GM18951 (cell line): ENCODE data around the gene APC2.
A peak's percentile ranks its signal among the peaks of the same experiment; 100 is the strongest.
"Not testable (repeated sequence)": the region's sequence is repeated elsewhere in the genome, so short reads cannot be mapped to it uniquely, and the experiment has no call there.

Experiments
- POLR2A ChIP-seq: IDR thresholded peaks from 4 replicates; pipeline ENCODE4 v1.6.1; 2011; ENCODE audit warnings: mild to moderate bottlenecking; ENCODE audit not compliant: insufficient read length, insufficient read depth; ENCODE audit errors: extremely low read depth
- in situ Hi-C: fragments of 300-500 bp; cut with MboI; formaldehyde crosslinking; loops from one replicate; pipeline ENCODE4 v1.12.0; 2022; ENCODE audit warnings: low sequenced_read_pairs, mixed read lengths, inconsistent platforms; ENCODE audit not compliant: unreplicated experiment

Gene APC2

GRCh38 chr19:1509602-1510441, 59.9 kb downstream of the APC2 start:
- in situ Hi-C loops: no loop called here
- TF ChIP-seq POLR2A: no peak

GRCh38 chr19:1510442-1510806, 60.5 kb downstream of the APC2 start:
- TF ChIP-seq POLR2A: no peak
- in situ Hi-C loops: no loop called here

GRCh38 chr19:1510807-1511206, 60.9 kb downstream of the APC2 start:
- in situ Hi-C loops: no loop called here
- no peak for TF ChIP-seq POLR2A

GRCh38 chr19:1511318-1512317, 61.7 kb downstream of the APC2 start:
- TF ChIP-seq POLR2A: no peak
- in situ Hi-C loops: no loop called here

GRCh38 chr19:1512671-1513498, 63.0 kb downstream of the APC2 start, which contains the start of gene ADAMTSL5:
TSS of gene ADAMTSL5 (minus strand) at chr19:1513019. CDS start at chr19:1510943, 2,076 bp downstream.
- in situ Hi-C loops: no loop called here
- peak; percentile 41 for TF ChIP-seq POLR2A

- no peak for TF ChIP-seq POLR2A
- in situ Hi-C loops: no loop called here
Measured at GRCh38 chr19:1513499-1514294, 63.8 kb downstream of the APC2 start.

- in situ Hi-C loops: no loop called here
- TF ChIP-seq POLR2A: no peak
Measured at GRCh38 chr19:1514295-1514661, 64.4 kb downstream of the APC2 start.

- in situ Hi-C loops: no loop called here
- no peak for TF ChIP-seq POLR2A
Measured at GRCh38 chr19:1514986-1515721, 65.2 kb downstream of the APC2 start.

- in situ Hi-C loops: no loop called here
- TF ChIP-seq POLR2A: no peak
Measured at GRCh38 chr19:1516395-1516753, 66.5 kb downstream of the APC2 start.

GRCh38 chr19:1518471-1518870, 68.5 kb downstream of the APC2 start:
- TF ChIP-seq POLR2A: no peak
- in situ Hi-C loops: no loop called here

GRCh38 chr19:1519802-1520201, 69.9 kb downstream of the APC2 start:
- in situ Hi-C loops: not testable (repeated sequence)
